ENCODE results near the gene SNX13. TPM values are rescaled to one million over a fixed set of nuclear protein-coding genes. Genes with fewer than 3 reads are reported as not detected.

SNX13 gene
- total and polyA plus RNA-seq, 2 of the 4 experiments (the other 2 are of a cell fraction), result 9.0 to 24.9 TPM

DNA sequence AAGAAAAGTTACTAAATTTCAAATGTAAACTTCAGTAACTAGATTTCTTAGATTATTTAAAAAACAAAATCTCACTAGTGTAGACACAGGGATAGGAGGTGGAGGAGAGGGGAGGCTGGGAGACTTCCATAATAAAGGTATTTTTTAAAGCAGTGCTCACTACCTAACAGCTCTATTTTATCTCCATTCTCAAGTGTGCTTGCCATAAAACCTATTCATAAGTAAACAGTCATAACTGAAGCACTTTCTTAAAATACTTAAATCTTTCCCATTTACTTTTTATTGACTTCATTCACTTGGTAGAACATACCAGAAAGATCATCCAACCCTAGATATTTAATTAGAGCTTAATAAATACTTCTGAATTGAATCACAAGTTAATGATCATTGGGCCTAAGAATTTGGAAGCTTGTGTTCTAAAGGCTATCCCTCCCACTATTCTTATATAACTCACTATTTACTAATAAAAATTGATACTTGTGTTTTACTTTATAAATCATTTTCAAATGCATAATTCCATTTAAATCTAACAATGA, 107.4 kb downstream of the SNX13 start:
- Histone ChIP-seq H3K56ac (ENCODE audit: extremely low read depth, insufficient read depth, low read length) (no peak overlapping the region), H4K91ac (ENCODE audit: insufficient read depth, low read depth, low read length) (no peak overlapping the region), H3K79me1 (ENCODE audit: low read depth in 1 of 2, low read length in 2 of 2) (no peaks in the 10 kb centered on the region), H2BK5ac (ENCODE audit: low read depth, low read length, poor library complexity, severe bottlenecking) (no peak overlapping the region), H3K9me3 (ENCODE audit: control insufficient read depth, insufficient read depth, low read length) (no peaks in the 10 kb centered on the region), H4K20me1 (ENCODE audit: insufficient read depth, low read length) (no peaks in the 10 kb centered on the region), H3K9ac (ENCODE audit: low read depth, low read length) (no peak overlapping the region), H3K14ac (replicated peaks; ENCODE audit: low read depth, low read length) (no peak overlapping the region), H2AK5ac (ENCODE audit: low read depth, low read length) (no peak overlapping the region), H3K27me3 (ENCODE audit: control insufficient read depth, insufficient read depth, low read length) (no peaks in the 10 kb centered on the region), H4K5ac (ENCODE audit: low read depth, low read length) (no peak overlapping the region), H3K4me1 (ENCODE audit: control insufficient read depth, insufficient read depth, low read length) (no peaks in the 10 kb centered on the region), H3K18ac (ENCODE audit: low read depth, low read length) (no peak overlapping the region), H3K27ac (ENCODE audit: insufficient read depth, low read length) (no peak overlapping the region), H3K4ac (ENCODE audit: low read depth, low read length) (no peak overlapping the region), H3K4me3 (ENCODE audit: insufficient read depth, low read depth, low read length) (no peak overlapping the region), H4K8ac (ENCODE audit: low read depth in 2 of 2, low read length in 2 of 2) (no peak overlapping the region), H3K36me3 (ENCODE audit: control insufficient read depth, insufficient read depth, low read length) (0 out of 2 replicates have a peak, but pooled peaks cover 2% of the 10 kb centered on the region), H2BK120ac (ENCODE audit: low read depth, low read length) (no peak overlapping the region), H2BK15ac (ENCODE audit: low read depth, low read length) (no peak overlapping the region), H2BK20ac (ENCODE audit: low read depth, low read length) (no peak overlapping the region), H3K4me2 (ENCODE audit: low read depth, low read length) (no peak overlapping the region), H2AK9ac (replicated peaks; ENCODE audit: low read depth, low read length, poor library complexity) (no peak overlapping the region), H3K23ac (ENCODE audit: low read depth, low read length) (no peak overlapping the region), H2AFZ (replicated peaks; ENCODE audit: low read length, poor library complexity) (no peak overlapping the region), H3K9me1 (ENCODE audit: insufficient read depth, low read length) (no peaks in the 10 kb centered on the region)
- TF ChIP-seq, protein P1, sequence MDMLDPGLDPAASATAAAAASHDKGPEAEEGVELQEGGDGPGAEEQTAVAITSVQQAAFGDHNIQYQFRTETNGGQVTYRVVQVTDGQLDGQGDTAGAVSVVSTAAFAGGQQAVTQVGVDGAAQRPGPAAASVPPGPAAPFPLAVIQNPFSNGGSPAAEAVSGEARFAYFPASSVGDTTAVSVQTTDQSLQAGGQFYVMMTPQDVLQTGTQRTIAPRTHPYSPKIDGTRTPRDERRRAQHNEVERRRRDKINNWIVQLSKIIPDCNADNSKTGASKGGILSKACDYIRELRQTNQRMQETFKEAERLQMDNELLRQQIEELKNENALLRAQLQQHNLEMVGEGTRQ (IDR thresholded peaks at IDR 0.05; ENCODE audit: low read depth, low read length), result no peak
- TF ChIP-seq RAD21 (IDR thresholded peaks at IDR 0.05; ENCODE audit: low read length) (no peak), BHLHE40 (IDR thresholded peaks at IDR 0.05; ENCODE audit: low read depth, low read length) (no peak), MAZ (IDR thresholded peaks at IDR 0.05; ENCODE audit: borderline replicate concordance, low read depth, low read length) (no peak), MXI1 (IDR thresholded peaks at IDR 0.05; ENCODE audit: borderline replicate concordance, low read depth, low read length) (no peak), FOS (IDR thresholded peaks at IDR 0.05; ENCODE audit: low read depth, low read length) (no peak)
- ChIA-PET CTCF (no interaction called here), POLR2A (ENCODE audit: unreplicated experiment) (no interaction called here)
- BruUV-seq (replicated peaks), result no TSS peak
- intact Hi-C loops (cut with micrococcal nuclease) (no loop called here), dilution Hi-C loops (cut with HindIII; ENCODE audit: low sequenced_read_pairs, unreplicated experiment) (no loop called here), in situ Hi-C loops (cut with MboI; ENCODE audit: low sequenced_read_pairs) (no loop called here)
- no peak for ATAC-seq (ENCODE audit: low read depth)
- no peak for DNase-seq
